Stimulated activated CD4-positive, alpha-beta T cell treated with anti-CD3 and anti-CD28 coated beads, Interleukin-12 subunit alpha, Interleukin-12 subunit beta, amount 100 ng/mL, for 24 hours (primary cell): ENCODE results near the gene PLA2R1.

Experiments used
- DNase-seq, 2 experiments: peaks; one replicate each; pipeline ENCODE4 v3.0.0-alpha.2; 2020; ENCODE audit warnings: low read depth in 2 of 2

Gene PLA2R1

GRCh38 chr2:159933727-159934049, 128.7 kb downstream of the PLA2R1 start:
- DNase-seq = no peak

- no peak for DNase-seq
Observed at GRCh38 chr2:159933040-159933726, 129.2 kb downstream of the PLA2R1 start.

GRCh38 chr2:159926695-159927094, 135.7 kb downstream of the PLA2R1 start:
- DNase-seq = no peak

- DNase-seq = no peak
Observed at GRCh38 chr2:159925975-159926374, 136.4 kb downstream of the PLA2R1 start.

GRCh38 chr2:159922563-159922962, 139.9 kb downstream of the PLA2R1 start:
- DNase-seq = no peak

- peak; percentile 58 to 82 for DNase-seq
Observed at GRCh38 chr2:159921752-159922404, 140.5 kb downstream of the PLA2R1 start.

- no peak for DNase-seq
Observed at GRCh38 chr2:159916511-159916910, 145.9 kb downstream of the PLA2R1 start.

GRCh38 chr2:159913900-159914299, 148.5 kb downstream of the PLA2R1 start:
- DNase-seq = no peak

GRCh38 chr2:159912580-159912979, 149.8 kb downstream of the PLA2R1 start:
- no peak for DNase-seq

GRCh38 chr2:159910951-159911350, 151.5 kb downstream of the PLA2R1 start:
- DNase-seq = no peak

- no peak for DNase-seq
Observed at GRCh38 chr2:159908623-159909022, 153.8 kb downstream of the PLA2R1 start.

GRCh38 chr2:159907909-159908308, 154.5 kb downstream of the PLA2R1 start:
- DNase-seq = no peak

- no peak for DNase-seq
Observed at GRCh38 chr2:159905926-159906714, 156.3 kb downstream of the PLA2R1 start.

GRCh38 chr2:159904959-159905305, 157.5 kb downstream of the PLA2R1 start:
- no peak for DNase-seq

- peak; percentile 59 to 68 for DNase-seq
Observed at GRCh38 chr2:159904127-159904958, 158.1 kb downstream of the PLA2R1 start, which contains the start of gene LY75. LY75 (minus strand) TSS chr2:159904756.

GRCh38 chr2:159903443-159904126, 158.8 kb downstream of the PLA2R1 start:
- peak in 1 of 2 experiments; percentile 17 for DNase-seq

- no peak for DNase-seq
Observed at GRCh38 chr2:159902722-159903121, 159.7 kb downstream of the PLA2R1 start.

- no peak for DNase-seq
Observed at GRCh38 chr2:159900343-159900742, 162.1 kb downstream of the PLA2R1 start.

- no peak for DNase-seq
Observed at GRCh38 chr2:159898441-159898840, 164.0 kb downstream of the PLA2R1 start.

- no peak for DNase-seq
Observed at GRCh38 chr2:159897720-159898119, 164.7 kb downstream of the PLA2R1 start.

- DNase-seq = no peak
Observed at GRCh38 chr2:159897081-159897480, 165.3 kb downstream of the PLA2R1 start.
